HFFc6 (cell line): Measurements from ENCODE around the gene MARCHF3. TPM values are rescaled to one million over a fixed set of nuclear protein-coding genes. Genes with fewer than 3 reads are reported as not detected.
A peak's percentile ranks its signal among the peaks of the same experiment; 100 is the strongest.

Experiments used
- DNase-seq: peaks from one replicate; pipeline ENCODE4 v3.0.0-alpha.2; 2018
- H3K27ac Mint-ChIP-seq: 2 replicates; pipeline ENCODE4 v1.8.0; 2020; ENCODE audit warnings: mild to moderate bottlenecking, mixed read lengths
- H3K27me3 Mint-ChIP-seq: 2 replicates; pipeline ENCODE4 v1.8.0; 2021; ENCODE audit warnings: mild to moderate bottlenecking, moderate library complexity, mixed read lengths; ENCODE audit not compliant: insufficient read depth
- H3K36me3 Mint-ChIP-seq: 2 replicates; pipeline ENCODE4 v1.8.0; 2021; ENCODE audit warnings: low read depth, mixed read lengths
- H3K4me1 Mint-ChIP-seq: 2 replicates; pipeline ENCODE4 v1.8.0; 2020; ENCODE audit warnings: low read depth, mixed read lengths
- H3K4me3 Mint-ChIP-seq: 2 replicates; pipeline ENCODE4 v1.8.0; 2020; ENCODE audit warnings: mild to moderate bottlenecking, moderate library complexity, mixed read lengths
- H3K9me3 Mint-ChIP-seq: 2 replicates; pipeline ENCODE4 v1.8.0; 2020; ENCODE audit warnings: mild to moderate bottlenecking, mixed read lengths
- total RNA-seq, 6 experiments: library from RNA; stranded (reverse); fragmentation: NEBNext Ultra II Directional; extraction: Animal tissue kit (Norgen Biotek cat#: 25700); gene quantifications; 2 replicates in 1 of 6; 3 replicates in 5 of 6; pipeline ENCODE4 v1.2.3, GENCODE V29; 2021
- TF ChIP-seq, protein P1 (sequence below): fragments of 200-600 bp; sonication (generic); IDR thresholded peaks from 2 replicates; pipeline ENCODE4 v1.5.0; 2021; ENCODE audit warnings: antibody characterized with exemption, mild to moderate bottlenecking

Gene MARCHF3
- total RNA-seq, 6 experiments from 2014 or later: 12.3 to 17.8 (median 13.3) TPM

DNA sequence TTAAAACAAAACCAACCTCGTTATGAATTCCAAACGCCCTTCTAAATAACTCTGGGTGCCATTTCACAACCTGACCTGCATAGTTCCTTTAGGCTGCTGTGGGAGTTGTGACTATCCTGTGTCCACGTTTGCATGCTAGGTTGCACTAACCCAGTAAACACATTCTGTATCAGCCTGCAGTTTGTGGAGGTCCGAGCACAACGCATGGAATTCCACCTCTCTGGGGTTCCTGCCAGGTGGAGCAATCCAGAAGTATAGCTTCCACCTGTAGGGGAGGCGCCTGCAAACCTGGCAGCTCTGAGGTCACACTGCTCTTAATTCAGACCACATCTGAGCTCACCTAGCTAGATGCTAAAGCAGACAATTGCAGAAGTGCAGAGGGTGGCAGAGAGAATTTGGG, 57.2 kb downstream of the MARCHF3 start:
- peaks cover 1% of the 10 kb centered on the region for H3K27me3 Mint-ChIP-seq
- peaks cover 51% of the 10 kb centered on the region for H3K4me1 Mint-ChIP-seq
- no peaks in the 10 kb centered on the region for H3K9me3 Mint-ChIP-seq
- no peaks in the 10 kb centered on the region for H3K36me3 Mint-ChIP-seq
- no peak for DNase-seq
- H3K27ac Mint-ChIP-seq: no peak overlapping the region
- TF ChIP-seq, protein P1, sequence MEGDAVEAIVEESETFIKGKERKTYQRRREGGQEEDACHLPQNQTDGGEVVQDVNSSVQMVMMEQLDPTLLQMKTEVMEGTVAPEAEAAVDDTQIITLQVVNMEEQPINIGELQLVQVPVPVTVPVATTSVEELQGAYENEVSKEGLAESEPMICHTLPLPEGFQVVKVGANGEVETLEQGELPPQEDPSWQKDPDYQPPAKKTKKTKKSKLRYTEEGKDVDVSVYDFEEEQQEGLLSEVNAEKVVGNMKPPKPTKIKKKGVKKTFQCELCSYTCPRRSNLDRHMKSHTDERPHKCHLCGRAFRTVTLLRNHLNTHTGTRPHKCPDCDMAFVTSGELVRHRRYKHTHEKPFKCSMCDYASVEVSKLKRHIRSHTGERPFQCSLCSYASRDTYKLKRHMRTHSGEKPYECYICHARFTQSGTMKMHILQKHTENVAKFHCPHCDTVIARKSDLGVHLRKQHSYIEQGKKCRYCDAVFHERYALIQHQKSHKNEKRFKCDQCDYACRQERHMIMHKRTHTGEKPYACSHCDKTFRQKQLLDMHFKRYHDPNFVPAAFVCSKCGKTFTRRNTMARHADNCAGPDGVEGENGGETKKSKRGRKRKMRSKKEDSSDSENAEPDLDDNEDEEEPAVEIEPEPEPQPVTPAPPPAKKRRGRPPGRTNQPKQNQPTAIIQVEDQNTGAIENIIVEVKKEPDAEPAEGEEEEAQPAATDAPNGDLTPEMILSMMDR: no peak
- no peak overlapping the region for H3K4me3 Mint-ChIP-seq

DNA sequence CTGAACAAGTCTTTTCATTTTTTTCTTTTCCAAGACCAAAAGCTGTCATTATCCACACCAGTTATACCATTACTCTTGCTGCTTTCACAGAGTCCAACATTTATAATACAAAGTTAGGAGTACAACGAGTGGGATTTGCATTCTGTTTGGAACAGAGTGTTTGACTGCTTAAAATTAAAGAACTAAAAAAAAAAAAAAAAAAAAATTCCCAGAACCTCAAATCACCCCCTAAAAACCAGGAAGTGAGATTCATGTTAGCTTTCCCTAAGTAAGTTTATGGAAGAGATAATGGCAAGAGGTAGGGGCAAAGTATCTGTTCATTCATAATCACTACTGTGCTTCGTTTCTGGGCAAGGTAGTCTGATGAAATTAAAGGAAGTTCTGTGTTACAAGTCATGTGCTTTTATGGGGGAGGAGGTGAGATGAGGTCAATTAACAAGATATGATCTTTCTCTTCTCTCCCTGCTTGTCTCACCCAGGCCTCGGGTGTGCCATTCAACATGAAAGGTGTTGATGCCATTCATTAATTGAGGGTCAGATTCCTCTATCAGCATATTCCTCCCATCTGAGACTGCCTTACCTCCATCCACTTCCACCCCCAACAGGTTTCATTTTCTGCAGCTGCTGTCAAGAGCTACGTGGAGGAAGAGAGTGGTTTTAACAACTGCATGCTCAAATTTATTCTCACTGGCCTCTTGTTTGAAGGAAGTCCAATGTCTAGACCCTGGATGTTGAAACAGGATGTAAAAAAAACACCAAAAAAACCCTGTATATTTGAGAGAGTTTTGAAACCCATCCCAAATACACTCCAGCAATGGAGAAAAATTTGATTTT, 58.1 kb downstream of the MARCHF3 start:
- no peaks in the 10 kb centered on the region; the same call in 1 of the 2 replicates for H3K36me3 Mint-ChIP-seq
- H3K4me3 Mint-ChIP-seq: no peak overlapping the region
- H3K27ac Mint-ChIP-seq: peak overlapping the region; percentile 32; the same call in 1 of the 2 replicates
- TF ChIP-seq, protein P1: no peak
- H3K9me3 Mint-ChIP-seq: no peaks in the 10 kb centered on the region
- H3K27me3 Mint-ChIP-seq: peaks cover 1% of the 10 kb centered on the region
- DNase-seq: no peak
- H3K4me1 Mint-ChIP-seq: peaks cover 58% of the 10 kb centered on the region

DNA sequence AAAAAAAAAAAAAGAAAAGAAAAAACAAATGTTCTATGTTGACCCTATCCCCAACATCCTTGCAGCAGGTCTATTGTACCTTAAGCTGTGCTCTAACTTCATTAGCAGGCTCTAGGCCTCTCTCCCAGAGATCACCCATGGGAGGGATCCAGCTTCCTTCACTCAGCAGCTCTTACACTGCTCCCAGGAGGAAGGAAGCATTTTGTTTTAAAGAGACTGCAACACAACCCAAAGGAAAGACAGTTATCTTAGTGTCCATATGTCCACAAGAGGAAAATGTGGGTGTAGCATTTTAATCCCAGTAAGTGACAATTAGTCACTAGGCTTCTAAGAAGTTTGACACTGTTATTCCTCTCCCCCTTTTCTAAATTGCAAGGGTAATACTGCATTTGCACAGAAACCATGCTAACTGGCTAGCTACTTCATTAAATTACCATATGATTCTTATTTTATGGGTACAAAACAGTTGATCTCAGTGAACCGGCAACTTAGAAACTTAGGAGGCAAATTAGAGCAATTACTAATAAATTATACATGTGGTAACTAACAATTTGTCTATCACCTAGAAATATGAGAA, 58.8 kb downstream of the MARCHF3 start:
- Mint-ChIP-seq H3K36me3 (no peaks in the 10 kb centered on the region; the same call in 1 of the 2 replicates), H3K4me3 (no peak overlapping the region), H3K9me3 (no peaks in the 10 kb centered on the region), H3K4me1 (peaks cover 63% of the 10 kb centered on the region), H3K27me3 (peaks cover 1% of the 10 kb centered on the region), H3K27ac (no peak overlapping the region)
- no peak for DNase-seq
- TF ChIP-seq, protein P1: no peak

DNA sequence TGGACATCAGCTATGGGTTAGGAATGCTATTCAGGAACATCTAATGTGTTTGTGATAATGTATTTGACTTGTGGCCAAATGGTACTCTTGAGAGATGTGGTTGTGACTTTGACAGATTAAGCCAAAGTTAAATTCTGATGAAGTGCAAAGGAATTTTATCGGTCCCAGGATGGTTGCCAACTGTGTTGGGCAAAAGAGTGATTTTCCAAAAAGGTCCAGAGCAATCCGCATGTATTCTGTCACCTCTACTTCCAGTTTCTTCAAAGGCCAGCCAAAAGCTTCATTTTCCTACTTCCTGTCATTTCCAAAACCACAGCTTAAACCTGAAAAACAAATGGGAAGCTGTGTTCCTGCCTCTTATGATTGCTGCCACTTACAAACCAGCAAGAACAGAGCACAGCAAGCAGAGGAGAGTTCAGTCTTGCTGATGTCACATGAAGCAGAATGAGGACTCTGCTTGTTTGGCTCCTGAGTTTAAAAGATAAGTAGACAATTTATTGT, 59.8 kb downstream of the MARCHF3 start:
- Mint-ChIP-seq H3K27me3 (peaks cover 1% of the 10 kb centered on the region; the same call in 1 of the 2 replicates), H3K36me3 (no peaks in the 10 kb centered on the region; the same call in 1 of the 2 replicates), H3K27ac (peak overlapping the region; percentile 47), H3K4me3 (peak overlapping the region; percentile 56), H3K4me1 (peaks cover 63% of the 10 kb centered on the region), H3K9me3 (no peaks in the 10 kb centered on the region)
- TF ChIP-seq, protein P1: no peak
- peak; percentile 71 for DNase-seq

DNA sequence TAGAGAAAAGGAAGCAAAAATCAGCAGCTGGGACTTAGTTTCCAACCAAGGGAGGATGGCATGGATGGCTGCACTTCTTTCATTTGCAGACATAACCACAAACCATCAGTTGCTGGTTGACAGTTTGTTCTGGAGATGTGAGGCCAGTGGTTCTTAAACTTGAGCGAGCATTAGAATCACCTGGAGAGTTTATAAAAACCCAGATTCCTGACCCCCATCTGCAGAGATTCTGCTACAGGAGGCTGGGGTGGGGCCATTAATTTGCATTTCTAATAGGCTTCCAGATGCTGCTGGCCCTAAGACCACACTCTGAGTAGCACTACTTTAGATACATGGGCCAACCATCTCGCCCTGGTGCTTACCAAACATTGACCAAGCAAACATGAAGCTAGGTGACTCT, 60.8 kb downstream of the MARCHF3 start:
- Mint-ChIP-seq H3K4me1 (peaks cover 70% of the 10 kb centered on the region), H3K36me3 (no peaks in the 10 kb centered on the region; the same call in 1 of the 2 replicates), H3K27ac (no peak overlapping the region), H3K9me3 (no peaks in the 10 kb centered on the region), H3K4me3 (no peak overlapping the region), H3K27me3 (peaks cover 1% of the 10 kb centered on the region)
- TF ChIP-seq, protein P1: no peak
- no peak for DNase-seq
